ENCODE results near the gene MYO6. TPM values are rescaled to one million over a fixed set of nuclear protein-coding genes. Genes with fewer than 3 reads are reported as not detected.
"Not testable (repeated sequence)": the region's sequence is repeated elsewhere in the genome, so short reads cannot be mapped to it uniquely, and the experiment has no call there.

MYO6 gene
- total RNA-seq, 2 experiments from 2014 or later, result 0.85 to 1.1 TPM

DNA sequence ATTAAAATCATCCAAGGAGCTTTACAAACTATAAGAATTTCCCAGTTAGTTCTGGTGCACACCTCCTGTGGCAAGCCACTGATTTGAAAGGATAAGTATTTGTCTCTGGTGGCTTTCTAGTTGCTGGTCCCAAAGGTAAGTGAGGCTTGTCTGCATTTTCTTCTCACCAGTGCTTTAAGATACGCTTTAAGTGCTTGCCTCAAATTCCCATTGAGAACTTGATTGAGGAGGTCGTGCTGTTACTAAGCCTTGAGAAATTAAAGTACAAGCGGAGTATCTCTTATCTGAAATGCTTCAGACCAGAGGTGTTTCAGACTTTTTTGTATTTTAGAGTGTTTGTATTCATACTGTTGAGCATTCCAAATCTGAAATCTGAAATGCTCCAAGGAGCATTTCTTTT, 29.9 kb upstream of the MYO6 start:
- Histone ChIP-seq H3K27ac (ENCODE audit: low read depth in 1 of 2, low read length in 2 of 2) (no peak overlapping the region), H3K36me3 (ENCODE audit: insufficient read depth, low read length) (peaks cover 15% of the 10 kb centered on the region), H3K4me1 (ENCODE audit: insufficient read depth, low read length) (no peaks in the 10 kb centered on the region), H3K27me3 (ENCODE audit: control insufficient read depth in 1 of 2, insufficient read depth in 2 of 2, low read length in 2 of 2) (no peaks in the 10 kb centered on the region), H3K9me3 (ENCODE audit: control insufficient read depth in 1 of 2, insufficient read depth in 1 of 2, low read length in 2 of 2) (no peaks in the 10 kb centered on the region), H3K4me3 (ENCODE audit: low read length) (no peak overlapping the region)
- ATAC-seq (ENCODE audit: poor library complexity) (no peak), DNase-seq (no peak)
- H3K4me3 Mint-ChIP-seq, result no peak overlapping the region
- H3K9me3 Mint-ChIP-seq, result no peaks in the 10 kb centered on the region
- H3K27ac Mint-ChIP-seq, result no peak overlapping the region
- ChIA-PET CTCF (interaction anchor here (0.6 kb wide), 1 partner anchor 13 kb away, joined by 3 read pairs; no protein-coding TSS in a partner anchor), POLR2A (no interaction called here)
- no peaks in the 10 kb centered on the region for H3K4me1 Mint-ChIP-seq (ENCODE audit: low read depth)
- TF ChIP-seq, protein P1, sequence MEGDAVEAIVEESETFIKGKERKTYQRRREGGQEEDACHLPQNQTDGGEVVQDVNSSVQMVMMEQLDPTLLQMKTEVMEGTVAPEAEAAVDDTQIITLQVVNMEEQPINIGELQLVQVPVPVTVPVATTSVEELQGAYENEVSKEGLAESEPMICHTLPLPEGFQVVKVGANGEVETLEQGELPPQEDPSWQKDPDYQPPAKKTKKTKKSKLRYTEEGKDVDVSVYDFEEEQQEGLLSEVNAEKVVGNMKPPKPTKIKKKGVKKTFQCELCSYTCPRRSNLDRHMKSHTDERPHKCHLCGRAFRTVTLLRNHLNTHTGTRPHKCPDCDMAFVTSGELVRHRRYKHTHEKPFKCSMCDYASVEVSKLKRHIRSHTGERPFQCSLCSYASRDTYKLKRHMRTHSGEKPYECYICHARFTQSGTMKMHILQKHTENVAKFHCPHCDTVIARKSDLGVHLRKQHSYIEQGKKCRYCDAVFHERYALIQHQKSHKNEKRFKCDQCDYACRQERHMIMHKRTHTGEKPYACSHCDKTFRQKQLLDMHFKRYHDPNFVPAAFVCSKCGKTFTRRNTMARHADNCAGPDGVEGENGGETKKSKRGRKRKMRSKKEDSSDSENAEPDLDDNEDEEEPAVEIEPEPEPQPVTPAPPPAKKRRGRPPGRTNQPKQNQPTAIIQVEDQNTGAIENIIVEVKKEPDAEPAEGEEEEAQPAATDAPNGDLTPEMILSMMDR (IDR thresholded peaks at IDR 0.05), result no peak
- H3K36me3 Mint-ChIP-seq (ENCODE audit: low read depth), result peaks cover 15% of the 10 kb centered on the region
- intact Hi-C loops (cut with DNase I, micrococcal nuclease), result no loop called here
- H3K27me3 Mint-ChIP-seq, result no peaks in the 10 kb centered on the region

DNA sequence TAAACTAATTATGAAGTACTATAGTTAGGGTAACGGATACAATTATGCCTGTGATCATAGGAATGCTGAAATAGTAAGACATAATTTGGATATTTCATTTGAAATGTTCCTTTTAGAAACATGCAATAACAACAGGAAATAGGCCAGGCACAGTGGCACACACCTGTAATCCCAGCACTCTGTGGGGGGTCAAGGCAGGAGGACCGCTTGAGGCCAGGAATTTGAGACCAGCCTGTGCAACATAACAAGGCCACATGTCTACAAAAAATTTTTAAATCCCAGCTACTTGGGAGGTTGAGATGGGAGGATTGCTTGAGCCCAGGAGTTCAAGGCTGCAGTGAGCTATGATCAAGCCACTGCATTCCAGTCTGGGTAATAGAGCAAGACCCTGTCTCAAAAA, 25.7 kb upstream of the MYO6 start:
- H3K36me3 ChIP-seq (ENCODE audit: insufficient read depth, low read length), result no peaks in the 10 kb centered on the region
- Mint-ChIP-seq H3K27me3 (no peaks in the 10 kb centered on the region), H3K4me3 (no peak overlapping the region), H3K4me1 (ENCODE audit: low read depth) (no peaks in the 10 kb centered on the region), H3K9me3 (no peaks in the 10 kb centered on the region), H3K36me3 (ENCODE audit: low read depth) (no peaks in the 10 kb centered on the region), H3K27ac (no peak overlapping the region)
- no peak for DNase-seq
- H3K4me1 ChIP-seq (ENCODE audit: insufficient read depth, low read length), result no peaks in the 10 kb centered on the region
- intact Hi-C loops (cut with DNase I, micrococcal nuclease), result no loop called here
- TF ChIP-seq, protein P1 (IDR thresholded peaks at IDR 0.05), result no peak
- H3K27ac ChIP-seq (ENCODE audit: low read depth in 1 of 2, low read length in 2 of 2), result no peak overlapping the region
- no peaks in the 10 kb centered on the region for H3K9me3 ChIP-seq (ENCODE audit: control insufficient read depth in 1 of 2, insufficient read depth in 1 of 2, low read length in 2 of 2)
- ChIA-PET POLR2A (no interaction called here), CTCF (no interaction called here)
- no peak overlapping the region for H3K4me3 ChIP-seq (ENCODE audit: low read length)
- no peak for ATAC-seq (ENCODE audit: poor library complexity)
- no peaks in the 10 kb centered on the region for H3K27me3 ChIP-seq (ENCODE audit: control insufficient read depth in 1 of 2, insufficient read depth in 2 of 2, low read length in 2 of 2)

DNA sequence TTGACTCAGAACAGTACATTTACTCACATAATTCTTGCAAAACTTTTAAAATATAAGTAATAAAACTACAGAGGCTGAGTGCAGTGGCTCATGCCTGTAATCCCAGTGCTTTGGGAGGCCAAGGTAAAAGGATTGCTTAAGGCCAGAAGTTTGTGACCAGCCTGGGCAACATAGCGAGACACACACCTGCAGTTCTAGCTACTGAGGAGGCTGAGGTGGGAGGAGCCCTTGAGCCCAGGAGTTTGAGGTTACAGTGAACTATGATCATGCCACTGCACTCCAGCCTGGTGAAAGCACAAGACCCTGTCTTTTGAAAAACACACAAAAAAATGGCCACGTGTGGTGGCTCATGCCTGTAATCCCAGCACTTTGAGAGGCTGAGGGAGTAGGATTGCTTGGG, 21.8 kb upstream of the MYO6 start:
- Mint-ChIP-seq H3K4me3 (no peak overlapping the region), H3K4me1 (ENCODE audit: low read depth) (no peaks in the 10 kb centered on the region), H3K36me3 (ENCODE audit: low read depth) (no peaks in the 10 kb centered on the region), H3K27me3 (peaks cover 4% of the 10 kb centered on the region), H3K9me3 (no peaks in the 10 kb centered on the region), H3K27ac (no peak overlapping the region)
- Histone ChIP-seq H3K4me1 (ENCODE audit: insufficient read depth, low read length) (no peaks in the 10 kb centered on the region), H3K27me3 (ENCODE audit: control insufficient read depth in 1 of 2, insufficient read depth in 2 of 2, low read length in 2 of 2) (no peaks in the 10 kb centered on the region), H3K9me3 (ENCODE audit: control insufficient read depth in 1 of 2, insufficient read depth in 1 of 2, low read length in 2 of 2) (no peaks in the 10 kb centered on the region), H3K36me3 (ENCODE audit: insufficient read depth, low read length) (no peaks in the 10 kb centered on the region), H3K4me3 (ENCODE audit: low read length) (no peak overlapping the region), H3K27ac (ENCODE audit: low read depth in 1 of 2, low read length in 2 of 2) (no peak overlapping the region)
- ChIA-PET POLR2A (interaction anchor here (0.7 kb wide), 1 partner anchor 121 kb away, joined by 3 read pairs; no protein-coding TSS in a partner anchor), CTCF (no interaction called here)
- DNase-seq (no peak), ATAC-seq (ENCODE audit: poor library complexity) (no peak)
- TF ChIP-seq, protein P1 (IDR thresholded peaks at IDR 0.05), result no peak
- intact Hi-C loops (cut with DNase I, micrococcal nuclease), result no loop called here

DNA sequence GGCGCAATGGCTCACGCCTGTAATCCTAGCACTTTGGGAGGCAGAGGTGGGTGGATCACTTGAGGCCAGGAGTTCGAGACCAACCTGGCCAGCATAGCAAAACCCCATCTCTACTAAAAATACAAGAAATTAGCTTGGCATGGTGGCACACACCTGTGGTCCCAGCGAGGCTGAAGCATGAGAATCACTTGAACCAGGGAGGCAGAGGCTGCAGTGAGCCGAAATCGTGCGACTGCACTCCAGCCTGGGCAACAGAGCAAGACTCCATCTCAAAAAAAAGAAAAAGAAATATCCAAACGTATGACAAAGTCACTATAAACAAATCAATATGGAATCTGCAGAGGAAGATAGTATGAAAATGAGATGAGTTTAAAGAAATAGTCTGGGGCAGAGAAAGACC, 18.0 kb upstream of the MYO6 start:
- ATAC-seq (ENCODE audit: poor library complexity); H3K27ac ChIP-seq (ENCODE audit: low read depth in 1 of 2, low read length in 2 of 2); H3K9me3 Mint-ChIP-seq; H3K36me3 ChIP-seq (ENCODE audit: insufficient read depth, low read length); H3K4me3 Mint-ChIP-seq; POLR2A ChIA-PET; H3K27ac Mint-ChIP-seq; intact Hi-C loops (cut with DNase I, micrococcal nuclease); H3K27me3 ChIP-seq (ENCODE audit: control insufficient read depth in 1 of 2, insufficient read depth in 2 of 2, low read length in 2 of 2); CTCF ChIA-PET; H3K9me3 ChIP-seq (ENCODE audit: control insufficient read depth in 1 of 2, insufficient read depth in 1 of 2, low read length in 2 of 2); H3K36me3 Mint-ChIP-seq (ENCODE audit: low read depth); H3K27me3 Mint-ChIP-seq; H3K4me1 Mint-ChIP-seq (ENCODE audit: low read depth); H3K4me1 ChIP-seq (ENCODE audit: insufficient read depth, low read length); DNase-seq; H3K4me3 ChIP-seq (ENCODE audit: low read length): not testable (repeated sequence)

Data from CD4-positive, alpha-beta T cell (primary cell).